Endothelial cell of umbilical vein (primary cell): ENCODE results near the gene ARL3. TPM values are rescaled to one million over a fixed set of nuclear protein-coding genes. Genes with fewer than 3 reads are reported as not detected.
A peak's percentile ranks its signal among the peaks of the same experiment; 100 is the strongest.

Experiments used
- BruUV-seq: library from RNA; stranded (reverse); fragments of 400-500 nt; replicated peaks from 2 replicates; lab custom pipeline; 2021; lab: Mats Ljungman, UMichigan
- CTCF ChIA-PET: fragments of 300-600, 350-600 bp; sonication (Branson Sonifier 250); formaldehyde crosslinking; loops from one replicate; lab custom pipeline; 2021; ENCODE audit warnings: antibody characterized with exemption, inconsistent platforms; lab: Charles Lee
- POLR2A ChIA-PET: fragments of 300-600, 350-600 bp; sonication (Branson Sonifier 250); formaldehyde crosslinking; loops from one replicate; lab custom pipeline; 2021; ENCODE audit warnings: antibody characterized with exemption, inconsistent platforms; lab: Charles Lee
- DNase-seq: peaks from one replicate; pipeline ENCODE4 v3.0.0-alpha.2; 2011; ENCODE audit warnings: low read depth, low spot score
- FAIRE-seq: peaks from 2 replicates; lab custom pipeline; 2011; peaks lifted over from hg19 to GRCh38; lab: Jason Lieb, UNC
- H2AFZ ChIP-seq: 2 replicates; pipeline ENCODE4 v1.6.0; 2012; ENCODE audit warnings: low read depth, low read length, control low read depth, inconsistent platforms
- H3K27ac ChIP-seq: 2 replicates; pipeline ENCODE4 v1.5.1; 2011; ENCODE audit warnings: low read depth, mild to moderate bottlenecking, control low read depth, low read length, moderate library complexity; ENCODE audit not compliant: insufficient read depth
- H3K27me3 ChIP-seq, 2 experiments: 2 replicates each; pipeline versions ENCODE4 v1.6.0 to v1.6.1; 2011; ENCODE audit warnings: low read length in 2 of 2, mixed read lengths in 1 of 2; ENCODE audit not compliant: control insufficient read depth in 2 of 2, insufficient read depth in 2 of 2
- H3K36me3 ChIP-seq, 2 experiments: 2 replicates in 1 of 2; 3 replicates in 1 of 2; pipeline ENCODE4 v1.5.1; 2011; ENCODE audit warnings: low read length in 2 of 2, mild to moderate bottlenecking in 1 of 2, moderate library complexity in 1 of 2; ENCODE audit not compliant: control insufficient read depth in 2 of 2, insufficient read depth in 2 of 2; ENCODE audit errors: extremely low read depth in 1 of 2
- H3K4me1 ChIP-seq: 3 replicates; pipeline ENCODE4 v1.5.1; 2011; ENCODE audit warnings: mild to moderate bottlenecking, low read length; ENCODE audit not compliant: control insufficient read depth, insufficient read depth; ENCODE audit errors: extremely low read depth
- H3K4me2 ChIP-seq: 2 replicates; pipeline ENCODE4 v1.6.1; 2011; ENCODE audit warnings: low read length, control low read depth, mixed read lengths; ENCODE audit not compliant: insufficient read depth
- H3K4me3 ChIP-seq, 3 experiments: fragments of 200-600 bp in 1 of 3; sonication (generic), shearing (Covaris generic) in 1 of 3; replicated peaks in 1 of 3; 2 replicates each; pipeline ENCODE4 v1.5.1; 2011 to 2016; ENCODE audit warnings: control low read depth in 3 of 3, low read length in 3 of 3, mild to moderate bottlenecking in 2 of 3, inconsistent platforms in 1 of 3, low read depth in 1 of 3, moderate library complexity in 1 of 3; ENCODE audit not compliant: insufficient read depth in 1 of 3
- H3K79me2 ChIP-seq: 2 replicates; pipeline ENCODE4 v1.6.0; 2012; ENCODE audit warnings: low read length, inconsistent platforms; ENCODE audit not compliant: control insufficient read depth, insufficient read depth
- H3K9ac ChIP-seq: replicated peaks from 2 replicates; pipeline ENCODE3; 2011; ENCODE audit warnings: low read length, control low read depth; ENCODE audit not compliant: insufficient read depth; ENCODE audit errors: extremely low read depth
- H3K9me1 ChIP-seq: replicated peaks from 3 replicates; pipeline ENCODE4 v1.6.0; 2011; ENCODE audit warnings: mild to moderate bottlenecking, low read length; ENCODE audit not compliant: control insufficient read depth, insufficient read depth; ENCODE audit errors: extremely low read depth
- H3K9me3 ChIP-seq: replicated peaks from 2 replicates; pipeline ENCODE4 v1.5.1; 2012; ENCODE audit warnings: low read length, inconsistent platforms; ENCODE audit not compliant: control insufficient read depth, insufficient read depth
- H4K20me1 ChIP-seq: replicated peaks from 2 replicates; pipeline ENCODE3; 2011; ENCODE audit warnings: mild to moderate bottlenecking, low read length; ENCODE audit not compliant: control insufficient read depth, insufficient read depth; ENCODE audit errors: extremely low read depth
- CTCF ChIP-seq, 2 donors: IDR thresholded peaks; 1 replicate in 1 of 2; 2 replicates in 1 of 2; pipeline ENCODE4 v1.5.1; 2011; ENCODE audit warnings: low read length in 2 of 2, mild to moderate bottlenecking in 2 of 2, moderate library complexity in 2 of 2, control low read depth in 1 of 2, inconsistent platforms in 1 of 2, low read depth in 1 of 2; ENCODE audit not compliant: insufficient read depth in 1 of 2; ENCODE audit errors: extremely low read depth in 1 of 2
- EZH2 ChIP-seq: IDR thresholded peaks from 2 replicates; pipeline ENCODE4 v1.6.1; 2012; ENCODE audit warnings: borderline replicate concordance, low read depth, mild to moderate bottlenecking, moderate library complexity, low read length, inconsistent platforms; ENCODE audit not compliant: severe bottlenecking
- FOS ChIP-seq: IDR thresholded peaks from 2 replicates; pipeline ENCODE4 v1.6.1; 2011; ENCODE audit warnings: mild to moderate bottlenecking, low read length, moderate library complexity, borderline replicate concordance; ENCODE audit not compliant: insufficient read depth
- GATA2 ChIP-seq: IDR thresholded peaks from 2 replicates; pipeline ENCODE4 v1.7.0; 2011; ENCODE audit warnings: low read depth, mild to moderate bottlenecking, moderate library complexity, mixed read lengths, low read length; ENCODE audit not compliant: insufficient read length, insufficient read depth
- JUN ChIP-seq: IDR thresholded peaks from 2 replicates; pipeline ENCODE4 v1.6.1; 2011; ENCODE audit warnings: borderline replicate concordance, low read depth; ENCODE audit not compliant: insufficient read length, insufficient read depth
- MAX ChIP-seq: IDR thresholded peaks from 2 replicates; pipeline ENCODE4 v1.6.1; 2011; ENCODE audit not compliant: insufficient read depth, insufficient read length
- MYC ChIP-seq: IDR thresholded peaks from one replicate; pipeline ENCODE4 v1.6.1; 2011; ENCODE audit warnings: mild to moderate bottlenecking, low read depth, low read length
- POLR2A ChIP-seq: IDR thresholded peaks from 2 replicates; pipeline ENCODE4 v1.6.1; 2012; ENCODE audit warnings: low read depth, mild to moderate bottlenecking, control low read depth, low read length
- POLR2AphosphoS5 ChIP-seq: IDR thresholded peaks from 2 replicates; pipeline ENCODE4 v1.6.1; 2012; ENCODE audit warnings: low read depth, mild to moderate bottlenecking, control low read depth, low read length, moderate library complexity; ENCODE audit not compliant: insufficient read depth
- dilution Hi-C: fragments of 300-500 bp; cut with MboI; formaldehyde crosslinking; loops from one replicate; pipeline ENCODE4 v1.15.0; 2019; ENCODE audit warnings: low sequenced_read_pairs; ENCODE audit not compliant: extremely low pct_ligation_motif_present
- intact Hi-C: fragments of 100-400 bp; cut with micrococcal nuclease; formaldehyde crosslinking; loops from one replicate; pipeline ENCODE4 v1.10.0; 2022
- polyA plus RNA-seq, 4 experiments: library from polyadenylated mRNA; depleted of rRNA in 3 of 4; stranded (reverse) in 3 of 4; unstranded in 1 of 4; fragments of >200 nt; gene quantifications; 2 replicates each; pipeline versions ENCODE4 v1.2.1 to v1.2.3, GENCODE V29; 2011 to 2012; ENCODE audit warnings: missing spikeins in 1 of 4
- total RNA-seq: library from RNA; stranded (reverse); gene quantifications from 2 replicates; pipeline ENCODE4 v1.2.3, GENCODE V29; 2021

ARL3 gene
- total and polyA plus RNA-seq, 2 donors (not counting 3 experiments of a cell fraction or from before 2014, with no cell fraction given) = 6.6 to 11.0 TPM

GRCh38 chr10:102647443-102648268 lies 66.5 kb downstream of the ARL3 start:
- peaks cover 0 to 11% of the 10 kb centered on the region in 2 experiments for H3K36me3 ChIP-seq

More at GRCh38 chr10:102647443-102648268, 66.5 kb downstream of the ARL3 start:
- no peak overlapping the region for H2AFZ ChIP-seq
- intact Hi-C loops = loop anchor here (5.0 kb wide), 1 partner anchor 225 kb away; the partner anchor contains the start of gene FBXL15
- no peak for TF ChIP-seq POLR2AphosphoS5
- TF ChIP-seq EZH2 = no peak
- TF ChIP-seq GATA2 = no peak
- no peak for TF ChIP-seq FOS
- no peak for TF ChIP-seq JUN
- TF ChIP-seq MYC = no peak
- TF ChIP-seq MAX = no peak
- TF ChIP-seq POLR2A = no peak
- no peak for TF ChIP-seq CTCF (IDR thresholded peaks at IDR 0.05; ENCODE audit: extremely low read depth in 1 of 2, insufficient read depth in 1 of 2, low read depth in 1 of 2, low read length in 2 of 2)
- no TSS peak for BruUV-seq
- POLR2A ChIA-PET = interaction anchor here (1.6 kb wide), 1 partner anchor 143 kb away, joined by 4 read pairs; the partner anchor contains the start of gene SUFU
- no peak overlapping the region for H3K27ac ChIP-seq
- dilution Hi-C loops = no loop called here
- no peak for DNase-seq
- peak overlapping the region; percentile 61 for H3K4me2 ChIP-seq
- no peak for FAIRE-seq
- H3K9ac ChIP-seq = no peak overlapping the region
- CTCF ChIA-PET = interaction anchor here (0.6 to 6.9 kb wide), 3 partner anchors 15 to 67 kb away, joined by 3 to 110 read pairs (median 4); no protein-coding TSS in a partner anchor
- H3K9me1 ChIP-seq = no peaks in the 10 kb centered on the region
- H3K4me1 ChIP-seq = peaks cover 45% of the 10 kb centered on the region
- H3K4me3 ChIP-seq = peak overlapping the region in 2 of 3 experiments; percentile 56 to 62
- no peaks in the 10 kb centered on the region for H3K27me3 ChIP-seq
- H3K9me3 ChIP-seq = no peaks in the 10 kb centered on the region
- H3K79me2 ChIP-seq = peaks cover 87% of the 10 kb centered on the region
- H4K20me1 ChIP-seq = no peaks in the 10 kb centered on the region
